H9 (cell line): ENCODE measurements around the gene ELAVL1. TPM values are rescaled to one million over a fixed set of nuclear protein-coding genes. Genes with fewer than 3 reads are reported as not detected.

ENCODE experiments used
- DNase-seq: peaks from one replicate; pipeline ENCODE4 v3.0.0-alpha.2; 2017
- H2AFZ ChIP-seq: one replicate; pipeline ENCODE4 v1.6.1; 2013; ENCODE audit warnings: mild to moderate bottlenecking, low read length, control low read depth, moderate library complexity
- H2AK5ac ChIP-seq: 2 replicates; pipeline ENCODE4 v1.6.1; 2013; ENCODE audit warnings: low read length, control low read depth, mixed read lengths; ENCODE audit not compliant: insufficient read length
- H2BK120ac ChIP-seq: one replicate; pipeline ENCODE4 v1.6.1; 2013; ENCODE audit warnings: low read depth, mild to moderate bottlenecking, low read length, control low read depth, inconsistent platforms; ENCODE audit not compliant: poor library complexity, severe bottlenecking
- H2BK12ac ChIP-seq: 2 replicates; pipeline ENCODE4 v1.6.1; 2013; ENCODE audit warnings: low read length, control low read depth, mixed read lengths, low read depth; ENCODE audit not compliant: insufficient read length
- H2BK15ac ChIP-seq: 2 replicates; pipeline ENCODE4 v1.6.1; 2013; ENCODE audit warnings: low read depth, low read length, control low read depth
- H2BK20ac ChIP-seq: one replicate; pipeline ENCODE4 v1.6.1; 2013; ENCODE audit warnings: low read depth, mild to moderate bottlenecking, low read length, control low read depth, inconsistent platforms; ENCODE audit not compliant: poor library complexity, severe bottlenecking
- H2BK5ac ChIP-seq: 2 replicates; pipeline ENCODE4 v1.6.1; 2013; ENCODE audit warnings: low read length, control low read depth, mixed read lengths; ENCODE audit not compliant: insufficient read length
- H3K14ac ChIP-seq: 2 replicates; pipeline ENCODE4 v1.6.1; 2013; ENCODE audit warnings: low read length, control low read depth; ENCODE audit not compliant: insufficient read depth
- H3K18ac ChIP-seq: 2 replicates; pipeline ENCODE4 v1.6.1; 2013; ENCODE audit warnings: low read depth, mild to moderate bottlenecking, mixed read lengths, low read length, control low read depth; ENCODE audit not compliant: insufficient read length
- H3K23ac ChIP-seq: 2 replicates; pipeline ENCODE4 v1.6.1; 2013; ENCODE audit warnings: low read length, control low read depth, mixed read lengths, low read depth; ENCODE audit not compliant: insufficient read length
- H3K23me2 ChIP-seq: 2 replicates; pipeline ENCODE4 v1.6.1; 2013; ENCODE audit warnings: low read depth, mild to moderate bottlenecking, mixed read lengths, low read length, control low read depth; ENCODE audit not compliant: insufficient read length, poor library complexity, severe bottlenecking
- H3K27ac ChIP-seq: 2 replicates; pipeline ENCODE4 v1.5.1; 2013; ENCODE audit warnings: low read length, control low read depth, mixed read lengths, low read depth; ENCODE audit not compliant: insufficient read length
- H3K27me3 ChIP-seq: 2 replicates; pipeline ENCODE4 v1.6.1; 2013; ENCODE audit warnings: low read length, control low read depth, inconsistent platforms; ENCODE audit not compliant: insufficient read depth
- H3K4ac ChIP-seq: 2 replicates; pipeline ENCODE4 v1.6.1; 2013; ENCODE audit warnings: low read depth, mild to moderate bottlenecking, control low read depth, inconsistent platforms, low read length, moderate library complexity
- H3K4me1 ChIP-seq: 2 replicates; pipeline ENCODE4 v1.6.1; 2013; ENCODE audit warnings: low read length, control low read depth, inconsistent platforms; ENCODE audit not compliant: insufficient read depth
- H3K4me2 ChIP-seq: 2 replicates; pipeline ENCODE4 v1.6.1; 2013; ENCODE audit warnings: low read length, control low read depth, mixed read lengths; ENCODE audit not compliant: insufficient read length, insufficient read depth
- H3K56ac ChIP-seq: 2 replicates; pipeline ENCODE4 v1.6.1; 2013; ENCODE audit warnings: low read depth, mild to moderate bottlenecking, mixed read lengths, low read length, control low read depth; ENCODE audit not compliant: insufficient read length
- H3K79me1 ChIP-seq: 2 replicates; pipeline ENCODE4 v1.6.1; 2013; ENCODE audit warnings: low read depth, mild to moderate bottlenecking, moderate library complexity, low read length, control low read depth, inconsistent platforms; ENCODE audit not compliant: insufficient read depth, poor library complexity, severe bottlenecking
- H3K79me2 ChIP-seq: 2 replicates; pipeline ENCODE4 v1.6.1; 2013; ENCODE audit warnings: low read length, control low read depth, inconsistent platforms; ENCODE audit not compliant: insufficient read depth
- H3K9ac ChIP-seq: 2 replicates; pipeline ENCODE4 v1.6.1; 2013; ENCODE audit warnings: low read length, control low read depth, mixed read lengths; ENCODE audit not compliant: insufficient read length; ENCODE audit errors: extremely low read depth
- H3K9me3 ChIP-seq: one replicate; pipeline ENCODE4 v1.6.1; 2013; ENCODE audit warnings: low read depth, low read length, inconsistent platforms; ENCODE audit not compliant: control insufficient read depth
- H3T11ph ChIP-seq: one replicate; pipeline ENCODE4 v1.6.1; 2013; ENCODE audit warnings: mild to moderate bottlenecking, low read length, control low read depth, inconsistent platforms
- H4K20me1 ChIP-seq: one replicate; pipeline ENCODE4 v1.6.1; 2013; ENCODE audit not compliant: control insufficient read depth, insufficient read length, insufficient read depth
- H4K5ac ChIP-seq: 2 replicates; pipeline ENCODE4 v1.6.1; 2013; ENCODE audit warnings: low read depth, mild to moderate bottlenecking, mixed read lengths, low read length, control low read depth; ENCODE audit not compliant: insufficient read length
- H4K8ac ChIP-seq: replicated peaks from 2 replicates; pipeline ENCODE4 v1.6.1; 2013; ENCODE audit warnings: low read length, control low read depth, mixed read lengths, low read depth; ENCODE audit not compliant: insufficient read length
- H4K91ac ChIP-seq: 2 replicates; pipeline ENCODE4 v1.6.1; 2013; ENCODE audit warnings: low read depth, mild to moderate bottlenecking, moderate library complexity, mixed read lengths, low read length, control low read depth; ENCODE audit not compliant: insufficient read length
- H3K27ac Mint-ChIP-seq, 3 experiments: 2 replicates in 2 of 3; 3 replicates in 1 of 3; pipeline ENCODE4 v1.8.0; 2020 to 2021; ENCODE audit warnings: mixed read lengths in 3 of 3, mild to moderate bottlenecking in 1 of 3, moderate library complexity in 1 of 3
- H3K27me3 Mint-ChIP-seq: 2 replicates; pipeline ENCODE4 v1.8.0; 2021; ENCODE audit warnings: low read depth, mild to moderate bottlenecking, moderate library complexity, mixed read lengths
- H3K36me3 Mint-ChIP-seq, 3 experiments: 2 replicates in 2 of 3; 3 replicates in 1 of 3; pipeline ENCODE4 v1.8.0; 2020 to 2021; ENCODE audit warnings: low read depth in 3 of 3, mixed read lengths in 3 of 3; ENCODE audit not compliant: insufficient read depth in 1 of 3
- H3K4me1 Mint-ChIP-seq, 2 experiments: 2 replicates each; pipeline ENCODE4 v1.8.0; 2020; ENCODE audit warnings: mixed read lengths in 2 of 2
- H3K4me3 Mint-ChIP-seq, 2 experiments: 2 replicates in 1 of 2; 3 replicates in 1 of 2; pipeline ENCODE4 v1.8.0; 2020 to 2021; ENCODE audit warnings: mild to moderate bottlenecking in 2 of 2, mixed read lengths in 2 of 2, moderate library complexity in 1 of 2
- H3K9me3 Mint-ChIP-seq, 2 experiments: 2 replicates in 1 of 2; 3 replicates in 1 of 2; pipeline ENCODE4 v1.8.0; 2020; ENCODE audit warnings: mild to moderate bottlenecking in 2 of 2, mixed read lengths in 2 of 2, moderate library complexity in 1 of 2
- WGBS: extraction: QIAGEN DNeasy Blood & Tissue Kit; methylation state at CpG from one replicate; pipeline ENCODE4 v1.1.7; 2013; ENCODE audit warnings: missing lambda C conversion rate, low lambda C conversion rate, mixed read lengths; ENCODE audit not compliant: insufficient read length; ENCODE audit errors: extremely low coverage; 5-methylcytosine and 5-hydroxymethylcytosine counted together
- total RNA-seq: library from RNA; stranded (reverse); gene quantifications from 2 replicates; pipeline ENCODE4 v1.2.1, GENCODE V29; 2021
- TF ChIP-seq, protein P1 (sequence below): fragments of 200-600 bp; sonication (generic); conservative IDR thresholded peaks from 3 replicates; pipeline ENCODE4 v1.8.0; 2021; ENCODE audit warnings: antibody characterized with exemption, mild to moderate bottlenecking

ELAVL1 gene
- total RNA-seq, 1 experiment from 2014 or later = 149 TPM

DNA sequence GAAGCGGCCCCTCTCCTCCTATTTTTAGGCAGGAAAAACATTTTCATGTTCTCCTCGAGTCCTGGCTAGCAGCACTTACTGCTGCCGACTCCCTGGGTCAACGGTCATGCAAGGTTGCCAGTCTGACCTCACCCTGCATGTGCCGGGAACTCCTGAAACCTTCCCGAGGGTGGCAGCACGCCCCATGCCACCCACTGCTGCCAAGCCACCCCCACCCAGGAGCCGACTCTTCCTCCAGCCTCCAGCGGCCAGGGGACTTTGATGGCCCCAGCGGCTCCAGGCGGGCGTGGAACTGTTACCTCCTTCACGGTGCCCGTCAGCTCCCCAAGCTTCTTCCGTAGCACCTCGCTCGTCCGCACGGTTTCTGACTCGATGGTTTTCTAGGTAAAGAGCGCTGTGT lies 70.7 kb downstream of the ELAVL1 start:
- Histone ChIP-seq H3K27me3 (no peaks in the 10 kb centered on the region), H3K23me2 (no peaks in the 10 kb centered on the region), H3K79me1 (no peaks in the 10 kb centered on the region), H2AFZ (no peak overlapping the region), H3K79me2 (no peaks in the 10 kb centered on the region), H3K14ac (no peak overlapping the region), H4K20me1 (no peaks in the 10 kb centered on the region), H2BK120ac (no peak overlapping the region), H2BK15ac (no peak overlapping the region), H3K27ac (no peak overlapping the region), H3K4ac (no peak overlapping the region), H3K9me3 (no peaks in the 10 kb centered on the region), H2BK5ac (no peak overlapping the region), H2BK20ac (no peak overlapping the region), H4K91ac (no peak overlapping the region), H4K8ac (no peak overlapping the region), H3K18ac (no peak overlapping the region), H2AK5ac (no peak overlapping the region), H3K23ac (no peak overlapping the region), H3K4me1 (no peaks in the 10 kb centered on the region), H2BK12ac (no peak overlapping the region), H3K4me2 (no peak overlapping the region), H3K9ac (no peak overlapping the region), H4K5ac (no peak overlapping the region), H3T11ph (no peak overlapping the region), H3K56ac (no peak overlapping the region)
- no CpG with 5 or more reads among the region's 21 CpGs for WGBS
- DNase-seq = no peak
- no peaks in the 10 kb centered on the region for H3K4me1 Mint-ChIP-seq
- H3K9me3 Mint-ChIP-seq = no peaks in the 10 kb centered on the region
- H3K27ac Mint-ChIP-seq = no peak overlapping the region
- TF ChIP-seq, protein P1, sequence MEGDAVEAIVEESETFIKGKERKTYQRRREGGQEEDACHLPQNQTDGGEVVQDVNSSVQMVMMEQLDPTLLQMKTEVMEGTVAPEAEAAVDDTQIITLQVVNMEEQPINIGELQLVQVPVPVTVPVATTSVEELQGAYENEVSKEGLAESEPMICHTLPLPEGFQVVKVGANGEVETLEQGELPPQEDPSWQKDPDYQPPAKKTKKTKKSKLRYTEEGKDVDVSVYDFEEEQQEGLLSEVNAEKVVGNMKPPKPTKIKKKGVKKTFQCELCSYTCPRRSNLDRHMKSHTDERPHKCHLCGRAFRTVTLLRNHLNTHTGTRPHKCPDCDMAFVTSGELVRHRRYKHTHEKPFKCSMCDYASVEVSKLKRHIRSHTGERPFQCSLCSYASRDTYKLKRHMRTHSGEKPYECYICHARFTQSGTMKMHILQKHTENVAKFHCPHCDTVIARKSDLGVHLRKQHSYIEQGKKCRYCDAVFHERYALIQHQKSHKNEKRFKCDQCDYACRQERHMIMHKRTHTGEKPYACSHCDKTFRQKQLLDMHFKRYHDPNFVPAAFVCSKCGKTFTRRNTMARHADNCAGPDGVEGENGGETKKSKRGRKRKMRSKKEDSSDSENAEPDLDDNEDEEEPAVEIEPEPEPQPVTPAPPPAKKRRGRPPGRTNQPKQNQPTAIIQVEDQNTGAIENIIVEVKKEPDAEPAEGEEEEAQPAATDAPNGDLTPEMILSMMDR = no peak
- H3K4me3 Mint-ChIP-seq = no peak overlapping the region; a peak in 1 of 5 replicates
- peaks cover 31 to 74% (median 67%) of the 10 kb centered on the region in 3 experiments; a peak in 6 of 7 replicates for H3K36me3 Mint-ChIP-seq
- H3K27me3 Mint-ChIP-seq = no peaks in the 10 kb centered on the region
